ENCODE measurements around the gene GIMD1.

GIMD1 gene

DNA sequence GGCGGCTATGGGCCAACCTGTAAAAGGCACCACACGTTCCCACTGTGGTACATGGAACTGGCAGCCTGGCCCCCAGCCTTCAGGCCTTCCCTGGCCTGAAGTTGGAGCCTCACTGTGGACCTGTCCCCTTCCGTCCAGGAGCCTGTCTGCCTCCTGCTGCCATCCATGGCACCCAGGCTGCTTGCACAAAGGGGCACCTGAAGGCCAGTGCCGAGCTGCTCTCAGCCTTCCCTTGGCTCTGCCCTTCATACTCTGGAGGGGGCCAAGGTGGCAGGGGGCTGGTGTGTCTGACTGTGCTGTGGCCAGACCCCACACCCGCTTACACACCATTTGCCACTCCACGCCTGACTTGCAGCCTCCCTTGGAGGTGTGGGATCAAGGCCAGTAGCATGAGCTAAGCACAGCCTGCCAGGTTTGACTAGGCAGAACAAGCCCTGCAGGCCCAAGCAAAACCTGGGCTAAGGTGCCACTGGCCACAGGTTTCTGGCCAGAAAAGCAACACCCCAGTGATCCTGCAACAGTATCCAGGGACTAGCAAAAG is 17.3 kb upstream of the GIMD1 start:
- no peak for DNase-seq (ENCODE audit: low read depth, low spot score)
- in situ Hi-C loops (cut with HindIII; ENCODE audit: low sequenced_read_pairs), result no loop called here
- H3K4me3 ChIP-seq (ENCODE audit: low read depth, low read length), result no peak overlapping the region
- TF ChIP-seq, protein P1, sequence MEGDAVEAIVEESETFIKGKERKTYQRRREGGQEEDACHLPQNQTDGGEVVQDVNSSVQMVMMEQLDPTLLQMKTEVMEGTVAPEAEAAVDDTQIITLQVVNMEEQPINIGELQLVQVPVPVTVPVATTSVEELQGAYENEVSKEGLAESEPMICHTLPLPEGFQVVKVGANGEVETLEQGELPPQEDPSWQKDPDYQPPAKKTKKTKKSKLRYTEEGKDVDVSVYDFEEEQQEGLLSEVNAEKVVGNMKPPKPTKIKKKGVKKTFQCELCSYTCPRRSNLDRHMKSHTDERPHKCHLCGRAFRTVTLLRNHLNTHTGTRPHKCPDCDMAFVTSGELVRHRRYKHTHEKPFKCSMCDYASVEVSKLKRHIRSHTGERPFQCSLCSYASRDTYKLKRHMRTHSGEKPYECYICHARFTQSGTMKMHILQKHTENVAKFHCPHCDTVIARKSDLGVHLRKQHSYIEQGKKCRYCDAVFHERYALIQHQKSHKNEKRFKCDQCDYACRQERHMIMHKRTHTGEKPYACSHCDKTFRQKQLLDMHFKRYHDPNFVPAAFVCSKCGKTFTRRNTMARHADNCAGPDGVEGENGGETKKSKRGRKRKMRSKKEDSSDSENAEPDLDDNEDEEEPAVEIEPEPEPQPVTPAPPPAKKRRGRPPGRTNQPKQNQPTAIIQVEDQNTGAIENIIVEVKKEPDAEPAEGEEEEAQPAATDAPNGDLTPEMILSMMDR (IDR thresholded peaks at IDR 0.05; ENCODE audit: low read depth, low read length), result no peak

DNA sequence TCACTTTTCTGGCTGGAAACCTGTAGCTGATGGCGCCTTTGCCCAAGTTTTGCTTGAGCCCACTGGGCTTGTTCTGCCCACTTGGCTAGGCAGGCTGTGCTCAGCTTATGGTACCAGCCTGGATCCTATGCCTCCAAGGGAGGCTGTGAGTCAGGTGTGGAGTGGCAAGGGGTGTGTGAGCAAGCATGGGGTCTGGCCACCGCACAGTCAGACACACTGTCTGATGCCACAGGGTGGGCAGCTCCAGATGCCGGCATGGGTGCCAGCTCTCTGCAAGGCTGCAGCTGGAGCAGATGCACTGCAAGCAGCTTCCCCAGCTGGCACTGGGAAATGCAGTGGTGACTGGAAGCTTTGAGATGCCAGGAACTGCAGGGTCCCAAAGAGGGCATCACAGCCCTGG is 16.3 kb upstream of the GIMD1 start:
- DNase-seq (ENCODE audit: low read depth, low spot score), result no peak
- TF ChIP-seq, protein P1 (IDR thresholded peaks at IDR 0.05; ENCODE audit: low read depth, low read length), result no peak
- in situ Hi-C loops (cut with HindIII; ENCODE audit: low sequenced_read_pairs), result no loop called here
- H3K4me3 ChIP-seq (ENCODE audit: low read depth, low read length), result no peak overlapping the region

DNA sequence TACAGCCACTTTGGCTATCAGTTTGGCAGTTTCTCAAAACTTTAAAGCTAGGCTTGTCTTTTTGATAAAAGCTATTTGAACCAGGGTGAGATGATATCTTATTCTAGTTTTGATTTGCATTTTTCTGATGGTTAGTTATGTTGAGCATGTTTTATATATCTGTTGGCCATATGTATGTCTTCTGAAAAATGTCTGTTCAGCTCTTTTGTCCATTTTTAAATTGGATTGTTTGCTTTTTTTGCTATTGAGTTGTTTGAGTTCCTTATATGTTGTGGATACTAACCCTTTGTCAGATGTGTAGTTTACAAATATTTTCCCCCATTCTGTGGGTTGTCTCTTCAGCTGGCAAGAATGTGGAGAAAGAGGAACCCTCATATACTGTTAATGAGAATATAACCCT is 11.6 kb upstream of the GIMD1 start:
- no peak overlapping the region for H3K4me3 ChIP-seq (ENCODE audit: low read depth, low read length)
- no peak for DNase-seq (ENCODE audit: low read depth, low spot score)
- TF ChIP-seq, protein P1 (IDR thresholded peaks at IDR 0.05; ENCODE audit: low read depth, low read length), result no peak
- in situ Hi-C loops (cut with HindIII; ENCODE audit: low sequenced_read_pairs), result no loop called here

DNA sequence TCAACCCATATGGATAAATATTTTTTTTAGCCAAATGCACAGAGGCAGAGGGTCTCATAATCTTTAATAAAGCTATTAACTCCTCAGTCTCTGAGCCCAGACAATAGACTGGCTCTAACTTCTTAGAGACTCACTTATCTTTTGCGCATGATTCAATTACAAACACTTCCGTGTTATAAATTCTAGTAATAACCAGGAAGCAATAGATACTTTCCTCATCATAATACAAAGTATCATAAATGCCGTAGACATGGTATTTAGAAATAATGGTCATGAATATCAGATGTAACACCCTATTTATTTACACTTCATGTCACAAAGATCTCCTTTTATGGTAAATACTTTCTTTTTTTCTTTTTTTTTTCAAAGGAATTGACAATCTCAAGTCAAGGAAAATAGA is 4.4 kb upstream of the GIMD1 start:
- no peak overlapping the region for H3K4me3 ChIP-seq (ENCODE audit: low read depth, low read length)
- in situ Hi-C loops (cut with HindIII; ENCODE audit: low sequenced_read_pairs), result no loop called here
- TF ChIP-seq, protein P1 (IDR thresholded peaks at IDR 0.05; ENCODE audit: low read depth, low read length), result no peak
- DNase-seq (ENCODE audit: low read depth, low spot score), result no peak

DNA sequence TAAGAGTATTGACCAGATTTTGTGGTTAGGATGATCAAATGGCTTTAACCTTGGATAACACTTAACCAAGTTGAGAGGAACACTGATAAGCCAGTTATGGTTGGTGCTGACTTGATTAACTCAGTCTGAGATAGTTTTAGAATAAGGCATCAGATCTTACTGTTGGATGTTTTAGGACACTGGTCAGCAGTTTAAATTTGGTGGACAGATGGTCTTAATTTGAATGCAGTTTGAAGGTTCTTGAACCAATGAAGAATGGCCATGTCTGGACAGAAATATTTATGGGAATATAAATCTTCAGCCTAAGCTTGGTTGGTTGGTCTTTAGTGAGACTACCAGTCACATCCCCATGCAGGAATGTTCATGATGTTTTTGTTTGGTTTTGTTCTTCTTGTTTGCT is 2.6 kb upstream of the GIMD1 start:
- TF ChIP-seq, protein P1 (IDR thresholded peaks at IDR 0.05; ENCODE audit: low read depth, low read length), result no peak
- H3K4me3 ChIP-seq (ENCODE audit: low read depth, low read length), result no peak overlapping the region
- no peak for DNase-seq (ENCODE audit: low read depth, low spot score)
- in situ Hi-C loops (cut with HindIII; ENCODE audit: low sequenced_read_pairs), result no loop called here

DNA sequence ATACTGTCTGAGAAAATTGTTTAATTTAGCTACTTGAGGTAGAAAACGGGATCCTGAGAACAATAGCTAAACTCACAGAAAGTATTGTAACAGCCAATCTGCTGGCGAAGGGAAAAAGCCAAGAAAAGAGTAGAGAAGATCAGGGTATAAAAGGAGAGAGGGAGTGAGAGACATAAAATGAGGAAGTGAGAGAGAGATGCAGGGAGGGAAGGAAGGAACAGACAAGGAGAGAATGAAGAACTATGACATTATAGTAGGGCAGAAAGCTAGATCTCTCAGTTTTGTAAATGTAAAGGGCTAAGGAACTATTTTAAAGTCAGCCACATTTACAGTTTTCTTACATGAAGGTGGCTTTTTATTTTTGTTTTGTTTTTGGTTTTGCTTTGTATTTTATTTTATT is 1.6 kb upstream of the GIMD1 start:
- in situ Hi-C loops (cut with HindIII; ENCODE audit: low sequenced_read_pairs), result no loop called here
- TF ChIP-seq, protein P1 (IDR thresholded peaks at IDR 0.05; ENCODE audit: low read depth, low read length), result no peak

More for the DNA sequence above, 1.6 kb upstream of the GIMD1 start:
- H3K4me3 ChIP-seq (ENCODE audit: low read depth, low read length), result no peak overlapping the region
- no peak for DNase-seq (ENCODE audit: low read depth, low spot score)
